H1 (cell line): Measurements from ENCODE around the gene ZFAND5. TPM values are rescaled to one million over a fixed set of nuclear protein-coding genes. Genes with fewer than 3 reads are reported as not detected.
A peak's percentile ranks its signal among the peaks of the same experiment; 100 is the strongest.

Experiments used
- BACH1 ChIP-seq: IDR thresholded peaks from 2 replicates; pipeline ENCODE4 v1.6.1; 2012; ENCODE audit warnings: low read length, improper control_type of control experiment
- BCL11A ChIP-seq, 2 experiments: IDR thresholded peaks; one replicate each; pipeline ENCODE4 v1.6.1; 2011; ENCODE audit warnings: low read depth in 2 of 2, low read length in 2 of 2, mild to moderate bottlenecking in 2 of 2
- CHD2 ChIP-seq: IDR thresholded peaks from 2 replicates; pipeline ENCODE4 v1.6.1; 2012; ENCODE audit warnings: low read length, improper control_type of control experiment
- EGR1 ChIP-seq: IDR thresholded peaks from 2 replicates; pipeline ENCODE4 v1.6.1; 2011; ENCODE audit warnings: low read depth, low read length, borderline replicate concordance
- EP300 ChIP-seq, 2 experiments: IDR thresholded peaks; 1 replicate in 1 of 2; 2 replicates in 1 of 2; pipeline ENCODE4 v1.6.1; 2011 to 2012; ENCODE audit warnings: low read depth in 2 of 2, low read length in 2 of 2, mild to moderate bottlenecking in 2 of 2, borderline replicate concordance in 1 of 2, inconsistent platforms in 1 of 2, moderate library complexity in 1 of 2
- FOSL1 ChIP-seq: IDR thresholded peaks from 2 replicates; pipeline ENCODE4 v1.6.1; 2011; ENCODE audit warnings: mild to moderate bottlenecking, low read depth, low read length, moderate library complexity; ENCODE audit not compliant: insufficient read depth
- GTF2F1 ChIP-seq: IDR thresholded peaks from 2 replicates; pipeline ENCODE4 v1.6.1; 2012; ENCODE audit warnings: low read depth, low read length, improper control_type of control experiment, borderline replicate concordance
- JUND ChIP-seq: IDR thresholded peaks from 2 replicates; pipeline ENCODE4 v1.6.1; 2011; ENCODE audit warnings: mild to moderate bottlenecking, improper control_type of control experiment, low read length
- MAX ChIP-seq: IDR thresholded peaks from 2 replicates; pipeline ENCODE4 v1.6.1; 2012; ENCODE audit warnings: inconsistent platforms
- NRF1 ChIP-seq: IDR thresholded peaks from 2 replicates; pipeline ENCODE4 v1.6.1; 2011; ENCODE audit warnings: mild to moderate bottlenecking, low read depth, low read length, improper control_type of control experiment
- PHF8 ChIP-seq: fragments of 200-600 bp; sonication (generic); conservative IDR thresholded peaks from 2 replicates; pipeline ENCODE4 v1.7.1; 2012; ENCODE audit warnings: low read depth, mild to moderate bottlenecking, inconsistent platforms, low read length, moderate library complexity
- POLR2A ChIP-seq, 2 experiments: IDR thresholded peaks; 1 replicate in 1 of 2; 2 replicates in 1 of 2; pipeline ENCODE4 v1.6.1; 2011; ENCODE audit warnings: low read depth in 2 of 2, low read length in 2 of 2, mild to moderate bottlenecking in 2 of 2; ENCODE audit errors: control extremely low read depth in 1 of 2
- POLR2AphosphoS5 ChIP-seq: IDR thresholded peaks from 2 replicates; pipeline ENCODE4 v1.6.1; 2011; ENCODE audit warnings: low read depth, low read length
- RBBP5 ChIP-seq: IDR thresholded peaks from 2 replicates; pipeline ENCODE4 v1.7.1; 2012; ENCODE audit warnings: low read depth, mild to moderate bottlenecking, inconsistent platforms, low read length, moderate library complexity, borderline replicate concordance
- RFX5 ChIP-seq: IDR thresholded peaks from 2 replicates; pipeline ENCODE4 v1.6.1; 2011; ENCODE audit warnings: low read depth, low read length, improper control_type of control experiment, borderline replicate concordance
- SAP30 ChIP-seq: fragments of 300-600 bp; sonication (generic); IDR thresholded peaks from 2 replicates; pipeline ENCODE4 v1.7.1; 2012; ENCODE audit warnings: low read length, moderate library complexity, mild to moderate bottlenecking, inconsistent platforms; ENCODE audit not compliant: insufficient read depth, insufficient replicate concordance
- SP1 ChIP-seq: IDR thresholded peaks from 2 replicates; pipeline ENCODE4 v1.6.1; 2011; ENCODE audit warnings: low read depth, low read length
- SP2 ChIP-seq: IDR thresholded peaks from 2 replicates; pipeline ENCODE4 v1.6.1; 2012; ENCODE audit warnings: mild to moderate bottlenecking, low read length, inconsistent platforms
- TAF7 ChIP-seq: optimal IDR thresholded peaks from 2 replicates; pipeline ENCODE3; 2011; ENCODE audit warnings: low read depth, mild to moderate bottlenecking, inconsistent platforms, low read length, moderate library complexity, borderline replicate concordance
- TBP ChIP-seq: IDR thresholded peaks from 2 replicates; pipeline ENCODE4 v1.6.1; 2011; ENCODE audit warnings: low read depth, low read length, improper control_type of control experiment
- polyA plus RNA-seq, 7 experiments: library from polyadenylated mRNA; depleted of rRNA in 3 of 7; stranded (reverse) in 5 of 7; unstranded in 2 of 7; fragments of >200 nt in 5 of 7; fragments of 200-250 nt in 2 of 7; gene quantifications; 1 replicate in 5 of 7; 2 replicates in 1 of 7; 4 replicates in 1 of 7; pipeline versions ENCODE4 v1.2.1 to v1.2.3, GENCODE V29; 2011 to 2013; ENCODE audit warnings: missing spikeins in 2 of 7, mixed read lengths in 2 of 7
- total RNA-seq: library from RNA; stranded (reverse); fragmentation: NEBNext Ultra II Directional; extraction: Animal tissue kit (Norgen Biotek cat#: 25700); gene quantifications from 2 replicates; pipeline ENCODE4 v1.2.1, GENCODE V29; 2021
- TF ChIP-seq, protein P1 (sequence below), 3 experiments: IDR thresholded peaks; 1 replicate in 2 of 3; 2 replicates in 1 of 3; pipeline versions ENCODE4 v1.5.1 to v1.6.1; 2011; ENCODE audit warnings: low read length in 3 of 3, mild to moderate bottlenecking in 3 of 3, inconsistent platforms in 2 of 3, low read depth in 1 of 3, moderate library complexity in 1 of 3; ENCODE audit not compliant: insufficient read depth in 1 of 3; ENCODE audit errors: control extremely low read depth in 1 of 3

The ZFAND5 gene
- total and polyA plus RNA-seq, 2 of the 8 experiments (the other 6 are each of a cell fraction or from before 2014, with no cell fraction given): 76.7 to 225 TPM

GRCh38 chr9:72364679-72365524, at the start of gene ZFAND5 (continued):
- TF ChIP-seq, protein P1, sequence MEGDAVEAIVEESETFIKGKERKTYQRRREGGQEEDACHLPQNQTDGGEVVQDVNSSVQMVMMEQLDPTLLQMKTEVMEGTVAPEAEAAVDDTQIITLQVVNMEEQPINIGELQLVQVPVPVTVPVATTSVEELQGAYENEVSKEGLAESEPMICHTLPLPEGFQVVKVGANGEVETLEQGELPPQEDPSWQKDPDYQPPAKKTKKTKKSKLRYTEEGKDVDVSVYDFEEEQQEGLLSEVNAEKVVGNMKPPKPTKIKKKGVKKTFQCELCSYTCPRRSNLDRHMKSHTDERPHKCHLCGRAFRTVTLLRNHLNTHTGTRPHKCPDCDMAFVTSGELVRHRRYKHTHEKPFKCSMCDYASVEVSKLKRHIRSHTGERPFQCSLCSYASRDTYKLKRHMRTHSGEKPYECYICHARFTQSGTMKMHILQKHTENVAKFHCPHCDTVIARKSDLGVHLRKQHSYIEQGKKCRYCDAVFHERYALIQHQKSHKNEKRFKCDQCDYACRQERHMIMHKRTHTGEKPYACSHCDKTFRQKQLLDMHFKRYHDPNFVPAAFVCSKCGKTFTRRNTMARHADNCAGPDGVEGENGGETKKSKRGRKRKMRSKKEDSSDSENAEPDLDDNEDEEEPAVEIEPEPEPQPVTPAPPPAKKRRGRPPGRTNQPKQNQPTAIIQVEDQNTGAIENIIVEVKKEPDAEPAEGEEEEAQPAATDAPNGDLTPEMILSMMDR (IDR thresholded peaks at IDR 0.05; ENCODE audit: control extremely low read depth in 1 of 3, insufficient read depth in 1 of 3, low read depth in 1 of 3, low read length in 3 of 3): no peak; a peak in 1 of 4 replicates
- TF ChIP-seq GTF2F1 (0 out of 2 replicates have a peak, but pooled peaks have one; percentile 61), EGR1 (0 out of 2 replicates have a peak, but pooled peaks have one; percentile 66), CHD2 (0 out of 2 replicates have a peak, but pooled peaks have one; percentile 5), NRF1 (no peak), SP1 (peak; percentile 71), RFX5 (no peak), POLR2AphosphoS5 (peak; percentile 100), TBP (peak; percentile 97), PHF8 (peak; percentile 89; the same call in 1 of the 2 replicates), POLR2A (IDR thresholded peaks at IDR 0.05; ENCODE audit: control extremely low read depth in 1 of 2, low read depth in 2 of 2, low read length in 2 of 2) (peak; percentile 99 to 100), SP2 (no peak), BCL11A (IDR thresholded peaks at IDR 0.05; ENCODE audit: low read depth in 2 of 2, low read length in 2 of 2) (no peak), SAP30 (no peak), FOSL1 (no peak), JUND (peak; percentile 33; the same call in 1 of the 2 replicates), BACH1 (peak; percentile 81), MAX (0 out of 2 replicates have a peak, but pooled peaks have one; percentile 5), RBBP5 (peak; percentile 84; the same call in 1 of the 2 replicates), EP300 (IDR thresholded peaks at IDR 0.05; ENCODE audit: borderline replicate concordance in 1 of 2, low read depth in 2 of 2, low read length in 2 of 2) (peak; percentile 49 to 55; a peak in 2 of 3 replicates), TAF7 (peak; percentile 99)
